Ishikawa (cell line): ENCODE results near the gene GALNT13.

ENCODE experiments used
- EGR1 ChIP-seq: IDR thresholded peaks from 2 replicates; pipeline ENCODE4 v1.6.1; 2012
- EP300 ChIP-seq: IDR thresholded peaks from 2 replicates; pipeline ENCODE4 v1.6.1; 2012; ENCODE audit warnings: borderline replicate concordance
- FOXM1 ChIP-seq: IDR thresholded peaks from 2 replicates; pipeline ENCODE4 v1.6.1; 2012; ENCODE audit warnings: low read depth, borderline replicate concordance
- MAX ChIP-seq: IDR thresholded peaks from 2 replicates; pipeline ENCODE4 v1.6.1; 2012
- NFIC ChIP-seq: IDR thresholded peaks from 2 replicates; pipeline ENCODE4 v1.6.1; 2012
- RAD21 ChIP-seq: IDR thresholded peaks from 2 replicates; pipeline ENCODE4 v1.6.1; 2012; ENCODE audit warnings: low read depth
- REST ChIP-seq: IDR thresholded peaks from 2 replicates; pipeline ENCODE4 v1.6.1; 2012; ENCODE audit warnings: low read depth, mild to moderate bottlenecking
- TAF1 ChIP-seq: IDR thresholded peaks from 2 replicates; pipeline ENCODE4 v1.6.1; 2012; ENCODE audit warnings: low read depth, mild to moderate bottlenecking
- YY1 ChIP-seq: IDR thresholded peaks from 2 replicates; pipeline ENCODE4 v1.6.1; 2012; ENCODE audit warnings: low read depth
- ZBTB7A ChIP-seq: IDR thresholded peaks from 2 replicates; pipeline ENCODE4 v1.6.1; 2012; ENCODE audit warnings: low read depth

GRCh38 chr2:154391051-154391450 is 519.3 kb downstream of the GALNT13 start:
- TF ChIP-seq EGR1 (no peak), MAX (no peak), FOXM1 (no peak), REST (no peak), EP300 (no peak), ZBTB7A (no peak), YY1 (no peak), TAF1 (no peak), RAD21 (no peak), NFIC (no peak)
